ENCODE measurements around the gene TRIM8. TPM values are rescaled to one million over a fixed set of nuclear protein-coding genes. Genes with fewer than 3 reads are reported as not detected.
A peak's percentile ranks its signal among the peaks of the same experiment; 100 is the strongest.

The TRIM8 gene
- polyA plus RNA-seq, 1 experiment: 105 TPM

GRCh38 chr10:102670871-102671434 is 26.7 kb downstream of the TRIM8 start:
- no peaks in the 10 kb centered on the region; the same call in 1 of the 2 replicates for H3K36me3 ChIP-seq (ENCODE audit: control insufficient read depth, insufficient read depth, low read length)
- no peak for TF ChIP-seq CTCF (IDR thresholded peaks at IDR 0.05; ENCODE audit: insufficient read depth, low read depth, low read length)
- DNase-seq (ENCODE audit: low read depth): no peak
- ChIA-PET CTCF (interaction anchor here (0.5 to 1.7 kb wide), 3 partner anchors 41 to 245 kb away, joined by 3 to 7 read pairs (median 3); partner anchors contain the start of gene SUFU), POLR2A (no interaction called here)
- no peak overlapping the region for H3K4me3 ChIP-seq (ENCODE audit: low read depth, low read length)
- no peaks in the 10 kb centered on the region for H3K27me3 ChIP-seq (ENCODE audit: control insufficient read depth, insufficient read depth, low read length)

GRCh38 chr10:102673236-102673818 is 29.0 kb downstream of the TRIM8 start:
- POLR2A ChIA-PET: no interaction called here
- CTCF ChIA-PET: interaction anchor here (0.8 to 8.2 kb wide), 4 partner anchors 27 to 54 kb away, joined by 3 to 72 read pairs (median 4); partner anchors contain the start of genes ARL3 and SFXN2
- H3K4me3 ChIP-seq (ENCODE audit: low read depth, low read length): no peak overlapping the region

GRCh38 chr10:102673819-102674511 is 29.7 kb downstream of the TRIM8 start:
- H3K4me3 ChIP-seq (ENCODE audit: low read depth, low read length): 0 out of 2 replicates have a peak overlapping the region, but pooled peaks have one; percentile 2
- CTCF ChIA-PET: interaction anchor here (0.8 to 8.2 kb wide), 6 partner anchors 10 to 78 kb away, joined by 3 to 72 read pairs (median 4); partner anchors contain the start of genes ARL3 and SFXN2
- no peak for TF ChIP-seq CTCF (IDR thresholded peaks at IDR 0.05; ENCODE audit: insufficient read depth, low read depth, low read length)
- no peak for DNase-seq (ENCODE audit: low read depth)
- H3K27me3 ChIP-seq (ENCODE audit: control insufficient read depth, insufficient read depth, low read length): no peaks in the 10 kb centered on the region
- no peaks in the 10 kb centered on the region; the same call in 1 of the 2 replicates for H3K36me3 ChIP-seq (ENCODE audit: control insufficient read depth, insufficient read depth, low read length)
- POLR2A ChIA-PET: interaction anchor here (0.6 kb wide), 1 partner anchor 166 kb away, joined by 12 read pairs; no protein-coding TSS in a partner anchor

More at GRCh38 chr10:102673236-102673818, 29.0 kb downstream of the TRIM8 start:
- Histone ChIP-seq H3K36me3 (ENCODE audit: control insufficient read depth, insufficient read depth, low read length) (no peaks in the 10 kb centered on the region; the same call in 1 of the 2 replicates), H3K27me3 (ENCODE audit: control insufficient read depth, insufficient read depth, low read length) (no peaks in the 10 kb centered on the region)
- DNase-seq (ENCODE audit: low read depth): no peak
- no peak for TF ChIP-seq CTCF (IDR thresholded peaks at IDR 0.05; ENCODE audit: insufficient read depth, low read depth, low read length)

GRCh38 chr10:102674566-102674965 is 30.3 kb downstream of the TRIM8 start:
- Histone ChIP-seq H3K4me3 (ENCODE audit: low read depth, low read length) (no peak overlapping the region), H3K27me3 (ENCODE audit: control insufficient read depth, insufficient read depth, low read length) (no peaks in the 10 kb centered on the region), H3K36me3 (ENCODE audit: control insufficient read depth, insufficient read depth, low read length) (no peaks in the 10 kb centered on the region; the same call in 1 of the 2 replicates)
- TF ChIP-seq CTCF (IDR thresholded peaks at IDR 0.05; ENCODE audit: insufficient read depth, low read depth, low read length): no peak
- ChIA-PET POLR2A (interaction anchor here (0.6 to 2.3 kb wide), 2 partner anchors 29 to 167 kb away, joined by 11 to 12 read pairs; no protein-coding TSS in a partner anchor), CTCF (interaction anchor here (0.8 to 8.2 kb wide), 6 partner anchors 10 to 79 kb away, joined by 3 to 72 read pairs (median 4); partner anchors contain the start of genes ARL3 and SFXN2)
- no peak for DNase-seq (ENCODE audit: low read depth)

All from BJ (cell line).